Cerebellar cortex (tissue), 1 donor: Measurements from ENCODE around the gene SACS.

ENCODE experiments used
- DNase-seq: peaks from one replicate; pipeline ENCODE4 v3.0.0-alpha.2; 2015; ENCODE audit warnings: low spot score

Gene SACS

DNA sequence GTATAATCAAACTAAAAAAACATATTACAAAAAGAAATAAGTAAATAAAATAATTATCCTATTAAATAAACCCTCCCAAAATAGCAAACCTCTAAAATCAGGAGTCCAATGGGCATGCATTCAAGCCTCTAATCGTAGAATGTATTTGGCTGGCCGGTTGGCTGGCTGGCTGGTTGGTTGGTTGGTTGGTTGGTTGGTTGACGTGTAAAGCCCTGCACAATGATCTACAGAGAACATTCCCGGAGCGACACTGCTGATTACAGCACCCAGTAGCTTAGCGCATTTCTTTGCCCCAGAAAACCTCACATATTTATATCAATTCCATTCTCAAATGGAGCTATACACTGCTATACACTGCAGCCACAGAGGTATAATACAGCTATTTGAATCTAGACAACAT lies 65.6 kb downstream of the SACS start:
- no peak for DNase-seq

DNA sequence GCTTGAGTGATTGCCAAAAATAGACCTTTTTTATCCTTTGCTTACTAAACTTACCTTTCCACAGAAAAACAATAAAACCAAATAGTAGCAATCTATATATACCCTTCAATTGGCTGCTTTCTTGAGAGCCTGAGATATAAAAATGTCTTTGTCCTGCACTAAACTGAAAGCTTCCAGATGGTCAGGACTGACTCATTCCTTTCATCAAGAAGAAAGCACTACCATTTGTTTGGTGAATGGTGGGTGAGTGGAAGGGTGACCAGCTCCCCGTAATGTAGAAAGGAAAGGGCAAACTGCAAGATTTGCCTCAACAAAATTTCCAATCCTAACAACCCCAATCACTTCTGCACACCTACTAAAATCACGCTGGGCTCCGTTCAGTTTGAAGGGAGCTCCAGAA lies 67.8 kb downstream of the SACS start:
- DNase-seq, result no peak

DNA sequence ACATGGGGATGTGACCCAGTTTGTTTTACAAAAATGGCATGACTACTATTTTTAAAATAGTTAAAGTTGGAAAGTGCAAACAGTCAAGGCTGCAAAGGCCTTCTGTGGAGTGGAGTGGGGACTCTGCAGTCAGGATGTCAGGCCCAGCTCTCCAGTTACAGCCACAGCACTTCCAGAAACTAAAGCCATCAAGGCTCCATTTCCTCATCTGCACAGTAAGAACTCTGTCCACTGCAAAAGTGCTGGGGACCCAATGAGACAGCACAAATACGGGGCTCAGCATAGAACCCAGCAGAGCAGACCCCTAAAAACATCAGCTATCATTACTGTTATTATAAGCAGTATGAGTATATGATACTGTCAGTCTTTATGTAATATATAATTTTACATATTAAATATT lies 73.6 kb downstream of the SACS start:
- DNase-seq, result no peak

DNA sequence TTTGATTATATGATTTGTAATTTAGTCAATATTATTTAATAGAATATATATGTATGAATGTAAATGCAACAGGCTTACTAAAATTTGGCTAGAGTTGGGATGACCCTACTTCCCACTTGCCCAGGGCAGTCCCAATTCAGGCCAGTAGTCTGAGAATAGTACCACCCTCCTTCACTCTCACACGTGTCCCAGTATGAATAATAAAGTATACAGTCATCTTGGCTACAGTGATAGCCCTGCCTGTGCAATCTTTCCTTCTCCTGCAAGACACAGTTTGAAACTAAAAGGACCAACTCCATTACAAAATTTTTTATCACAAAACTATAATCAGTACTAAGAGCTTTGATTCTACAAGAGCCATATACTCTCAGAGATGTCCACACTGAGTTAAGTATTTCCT lies 76.2 kb downstream of the SACS start:
- no peak for DNase-seq

DNA sequence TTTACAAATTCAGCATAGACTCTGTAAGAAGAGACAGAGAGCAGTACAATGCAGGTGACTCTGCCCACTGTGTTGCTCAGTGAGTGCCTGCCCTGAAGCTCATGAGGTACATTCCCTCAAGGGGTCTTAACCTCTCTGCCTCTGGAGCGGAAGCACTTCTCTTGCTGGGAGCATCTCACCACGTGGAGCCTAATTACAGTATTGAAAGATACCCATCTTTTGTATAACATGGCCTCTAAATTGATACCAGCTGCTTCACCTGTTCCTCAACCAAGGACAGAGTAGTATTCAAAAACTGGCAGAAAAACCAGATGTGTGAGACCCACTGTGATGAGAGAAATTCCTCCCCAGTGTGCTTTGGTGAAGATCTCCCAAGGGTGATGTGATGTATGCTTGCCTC lies 77.1 kb downstream of the SACS start:
- no peak for DNase-seq

DNA sequence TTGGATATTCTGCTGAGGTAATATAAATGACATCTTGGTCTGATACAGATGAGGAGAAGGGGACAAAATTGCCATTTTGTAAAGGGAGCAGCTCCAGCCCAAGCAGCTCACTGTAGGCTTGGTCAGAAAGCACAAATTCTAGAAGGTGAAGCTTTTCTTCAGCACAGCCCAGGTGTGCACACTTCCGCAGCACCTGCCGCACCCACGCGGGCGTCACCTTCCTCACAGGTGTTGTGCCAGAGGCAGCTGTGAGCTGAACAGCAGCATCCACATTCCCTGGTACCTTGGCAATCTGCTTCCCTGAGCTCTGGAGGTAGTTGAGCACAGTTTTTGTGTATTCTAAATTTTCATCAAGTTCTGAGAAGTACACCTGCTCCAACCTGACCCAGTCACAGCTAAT lies 79.0 kb downstream of the SACS start:
- DNase-seq, result no peak

DNA sequence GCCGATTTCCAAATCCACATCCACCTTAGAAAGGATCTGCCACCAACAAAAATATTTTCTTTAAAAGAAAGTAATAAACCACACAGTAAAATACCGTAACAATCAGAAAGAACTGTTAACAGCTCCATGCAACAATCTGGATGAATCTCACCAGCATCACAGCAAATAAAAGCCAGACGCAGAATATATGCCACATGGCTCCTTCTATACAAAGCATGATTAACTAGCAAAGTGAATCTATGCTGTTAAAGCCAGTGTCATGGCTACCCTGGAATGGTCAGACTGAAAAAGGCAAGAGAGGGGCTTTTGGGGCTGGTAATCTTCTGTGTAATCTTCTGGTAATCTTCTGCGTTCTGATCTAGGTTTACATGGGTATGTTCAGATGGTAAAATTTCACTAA lies 81.3 kb downstream of the SACS start:
- DNase-seq, result no peak

DNA sequence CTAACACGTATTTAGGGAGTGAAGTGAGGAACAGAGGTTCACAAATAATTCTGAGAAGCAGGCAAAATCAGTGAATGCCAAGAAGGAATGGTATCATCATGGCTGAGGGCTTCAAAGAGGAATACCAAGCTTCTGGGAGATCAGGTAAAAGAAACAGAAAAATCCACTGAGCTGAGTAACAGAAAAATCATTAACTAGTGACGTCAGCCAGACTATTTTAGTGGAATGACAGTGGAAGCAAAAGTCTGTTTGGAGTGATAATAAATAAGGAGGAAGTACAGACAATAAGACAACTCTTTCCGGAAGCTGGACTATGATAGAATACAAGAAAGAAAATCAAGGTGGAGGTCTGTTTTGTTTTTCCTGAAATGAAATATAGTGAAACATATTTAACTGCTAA lies 83.5 kb downstream of the SACS start:
- DNase-seq, result no peak

DNA sequence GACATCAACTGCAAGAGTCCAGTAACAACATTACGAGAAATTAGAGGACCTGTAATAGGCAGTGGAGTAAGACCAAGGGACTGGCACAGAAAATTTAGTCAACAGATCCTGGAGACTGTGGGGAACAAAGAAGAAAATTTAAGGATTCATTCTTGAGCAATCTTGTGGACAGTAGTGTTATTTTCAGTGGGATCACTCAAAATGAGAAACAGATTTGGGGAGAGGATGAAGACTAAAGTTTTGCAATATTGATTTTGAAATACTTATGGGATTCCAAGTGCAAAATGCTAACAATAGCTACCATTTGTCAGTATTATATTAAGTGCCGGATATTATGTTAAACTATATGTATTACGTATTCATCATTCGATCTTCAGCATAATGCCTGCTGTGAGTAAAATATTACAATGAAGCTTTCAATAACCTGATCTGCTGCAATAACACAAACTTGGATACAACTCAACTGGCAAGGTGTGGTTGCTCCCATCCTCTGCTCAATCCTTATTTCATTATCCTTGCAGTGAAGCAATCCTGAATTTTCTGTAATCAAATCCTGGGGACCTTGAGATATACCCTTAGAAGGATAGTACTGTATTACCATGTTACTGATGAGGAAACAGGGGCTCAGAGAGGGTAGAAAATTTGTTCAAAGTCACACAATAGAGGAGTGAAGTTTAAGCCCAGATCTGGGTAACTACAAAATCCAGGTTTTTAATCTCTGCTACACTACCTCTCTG lies 84.2 kb downstream of the SACS start:
- DNase-seq, result no peak

DNA sequence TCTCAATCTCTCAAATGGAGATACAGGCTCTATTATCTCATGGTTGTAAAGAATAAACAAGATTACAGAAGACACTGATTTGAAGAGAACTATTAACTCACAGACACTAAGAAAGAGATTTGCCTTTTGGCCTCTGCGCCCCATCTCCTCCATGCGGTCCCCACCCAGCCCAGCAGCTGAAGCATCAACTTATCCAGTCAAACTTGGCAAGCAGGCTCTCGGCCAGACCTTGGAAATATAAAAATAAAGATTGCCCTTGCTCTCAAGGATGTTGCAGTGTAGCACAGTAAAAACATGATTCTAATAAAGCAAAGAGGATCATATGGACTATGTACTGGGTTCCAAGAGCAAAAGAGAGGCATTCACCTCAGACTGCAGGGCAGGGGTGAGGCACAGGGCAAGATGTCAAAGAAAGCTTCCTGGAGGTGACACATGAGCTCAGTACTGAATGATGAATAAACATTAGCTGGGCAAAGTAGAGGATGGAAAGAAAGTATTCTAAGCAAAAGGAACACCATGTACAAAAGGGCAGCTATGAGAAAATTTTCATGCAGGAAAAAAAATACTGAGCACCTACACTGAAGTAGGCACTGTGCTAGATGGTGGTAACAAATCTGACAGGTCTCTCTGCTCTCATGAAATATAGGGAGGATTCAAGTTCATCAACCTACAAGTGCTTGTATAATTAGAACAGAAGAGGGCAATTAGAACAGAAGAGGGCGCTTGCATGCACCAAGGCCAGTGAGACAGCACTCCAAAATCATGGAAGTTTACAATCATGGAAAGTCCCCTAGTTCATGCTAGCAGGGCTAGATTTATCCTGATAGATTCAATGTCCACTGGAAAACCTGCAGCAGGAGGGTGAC lies 85.0 kb downstream of the SACS start:
- no peak for DNase-seq

DNA sequence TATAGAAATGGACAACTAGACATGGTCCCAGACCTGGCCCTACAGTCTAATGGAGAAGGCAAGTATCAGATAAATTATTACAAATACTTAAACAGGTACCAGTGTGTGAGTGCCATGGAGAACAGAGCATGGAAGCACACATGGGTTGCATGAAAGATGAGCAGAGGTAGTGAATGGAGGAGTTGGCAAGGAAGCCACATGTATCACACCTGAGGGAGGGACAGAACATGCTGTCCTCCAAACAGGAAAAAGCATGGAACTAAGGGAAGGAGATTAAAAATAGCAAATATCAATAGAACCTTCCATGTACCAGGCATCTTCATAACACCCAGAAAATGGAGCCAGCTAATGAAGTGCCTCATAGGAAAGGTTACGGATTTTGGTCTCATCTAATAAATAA lies 85.9 kb downstream of the SACS start:
- no peak for DNase-seq

DNA sequence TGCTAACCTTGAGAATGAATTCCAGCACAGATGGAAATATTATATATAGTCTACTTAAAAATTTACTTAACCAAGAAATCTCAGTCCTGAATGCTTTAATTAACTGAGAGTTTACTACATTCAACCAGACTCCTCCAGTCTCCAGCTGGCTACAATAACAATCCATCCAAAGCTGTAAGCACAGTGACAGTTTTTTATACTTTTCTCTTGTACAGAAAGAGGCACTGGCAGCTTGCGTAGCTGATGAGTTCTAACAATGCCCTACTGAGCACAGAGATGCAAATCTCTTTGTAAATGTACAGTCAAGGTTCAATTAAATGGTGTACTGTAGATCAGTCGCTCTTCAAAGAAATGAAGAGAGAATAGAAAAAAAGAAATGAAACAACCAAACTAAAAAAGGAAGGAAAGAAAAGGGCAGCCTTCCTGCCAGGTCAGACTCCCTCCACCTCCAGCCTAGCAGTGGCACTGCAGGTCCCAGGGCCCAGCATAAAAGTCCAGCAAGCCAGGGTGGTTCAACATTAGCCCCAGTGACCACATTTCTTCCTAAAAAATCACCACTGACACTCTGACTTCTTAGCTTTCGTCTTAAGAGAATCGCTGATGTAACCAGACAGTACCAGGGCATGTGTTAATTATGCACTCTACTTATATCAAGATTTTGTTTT lies 88.4 kb downstream of the SACS start:
- DNase-seq, result no peak

DNA sequence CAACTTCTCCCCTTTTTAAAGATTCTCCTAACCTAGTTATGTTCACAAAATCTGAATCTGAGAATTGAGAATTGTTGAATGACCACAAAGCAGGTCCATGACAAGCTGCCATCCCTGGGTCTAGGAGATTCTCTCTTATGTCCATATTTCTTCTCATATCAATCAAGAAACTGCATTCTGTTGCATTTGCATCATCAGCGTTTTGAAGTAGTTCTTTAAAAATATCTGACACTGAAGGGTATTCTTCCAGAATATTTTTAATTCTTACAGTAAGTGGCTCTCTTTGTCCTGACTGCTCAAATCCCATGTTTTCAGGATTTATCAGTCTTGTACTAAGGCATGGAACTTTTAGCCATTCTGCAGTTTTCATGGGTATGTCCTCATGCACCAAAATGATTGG lies 94.3 kb downstream of the SACS start:
- DNase-seq, result no peak

DNA sequence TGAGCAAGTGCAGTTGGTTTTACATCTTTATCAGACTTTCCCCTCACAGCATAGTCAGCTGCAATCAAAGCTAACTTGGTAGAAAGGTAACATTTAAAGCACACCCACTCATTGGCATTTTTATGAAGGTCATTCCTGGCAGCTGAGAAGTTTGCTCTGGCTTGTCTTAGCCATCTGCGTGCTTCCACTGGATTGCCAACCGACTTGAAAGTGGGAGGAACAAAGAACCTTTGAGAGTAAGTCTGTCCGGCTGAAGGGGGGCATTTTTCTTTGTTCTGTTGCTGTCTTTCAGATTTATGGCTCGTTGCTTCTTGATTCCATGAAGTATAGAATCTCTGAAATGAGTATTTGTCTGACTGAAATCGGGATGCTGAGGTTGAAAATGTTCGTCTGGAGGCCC lies 103.1 kb downstream of the SACS start:
- no peak for DNase-seq

DNA sequence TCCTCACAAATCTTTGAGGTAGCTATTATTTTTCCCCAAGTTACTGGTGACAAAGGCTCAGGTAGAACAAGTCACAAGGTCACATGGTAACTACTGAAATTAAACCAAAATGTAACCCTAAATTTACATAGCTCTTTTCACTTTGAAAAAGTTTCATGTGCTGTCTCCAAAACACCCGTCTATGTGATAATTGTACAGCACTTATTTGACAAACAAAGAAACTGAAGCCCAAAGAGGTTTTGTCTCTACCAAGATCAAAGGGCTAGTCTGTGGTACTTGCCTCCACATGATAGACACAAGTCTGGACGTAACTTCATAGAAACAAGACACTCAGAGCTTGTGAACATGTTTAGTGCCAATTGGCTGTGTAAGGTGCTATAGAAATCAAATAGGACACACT lies 108.3 kb downstream of the SACS start:
- DNase-seq, result no peak

DNA sequence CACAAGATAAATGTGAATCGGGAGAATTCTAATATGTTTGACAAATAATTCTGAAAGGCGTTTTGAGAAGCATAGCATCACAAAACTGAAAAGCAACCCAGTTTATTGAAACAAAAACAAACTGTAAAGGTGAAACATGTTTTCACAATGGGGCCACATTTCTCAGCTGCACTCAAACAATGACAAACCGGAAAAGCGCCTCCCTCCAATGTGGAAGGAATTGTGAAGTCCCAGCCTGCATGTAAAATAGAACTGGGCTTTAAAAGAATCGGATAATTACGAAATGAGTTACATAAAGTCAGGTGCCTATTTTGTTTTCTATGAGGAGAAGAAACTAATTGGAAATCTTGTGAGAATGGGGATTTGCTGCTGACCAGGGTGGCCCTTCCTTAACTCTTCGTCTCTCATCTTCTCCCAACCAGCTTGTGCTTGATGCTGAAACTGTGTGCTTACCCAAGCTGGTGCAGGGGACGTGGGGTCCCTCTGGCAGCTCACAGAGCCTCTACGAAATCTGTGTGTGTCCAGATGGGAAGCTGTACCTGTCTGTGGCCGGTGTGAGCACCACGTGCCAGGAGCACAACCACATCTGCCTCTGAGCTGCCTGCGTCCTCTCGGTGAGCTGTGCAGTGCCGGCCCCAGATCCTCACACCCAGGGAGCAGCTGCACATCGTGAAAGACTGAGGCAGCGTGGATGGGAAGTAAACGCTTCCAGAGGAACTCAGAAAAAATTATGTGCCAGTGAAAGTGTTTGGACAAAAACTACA lies 109.4 kb downstream of the SACS start:
- DNase-seq, result no peak

DNA sequence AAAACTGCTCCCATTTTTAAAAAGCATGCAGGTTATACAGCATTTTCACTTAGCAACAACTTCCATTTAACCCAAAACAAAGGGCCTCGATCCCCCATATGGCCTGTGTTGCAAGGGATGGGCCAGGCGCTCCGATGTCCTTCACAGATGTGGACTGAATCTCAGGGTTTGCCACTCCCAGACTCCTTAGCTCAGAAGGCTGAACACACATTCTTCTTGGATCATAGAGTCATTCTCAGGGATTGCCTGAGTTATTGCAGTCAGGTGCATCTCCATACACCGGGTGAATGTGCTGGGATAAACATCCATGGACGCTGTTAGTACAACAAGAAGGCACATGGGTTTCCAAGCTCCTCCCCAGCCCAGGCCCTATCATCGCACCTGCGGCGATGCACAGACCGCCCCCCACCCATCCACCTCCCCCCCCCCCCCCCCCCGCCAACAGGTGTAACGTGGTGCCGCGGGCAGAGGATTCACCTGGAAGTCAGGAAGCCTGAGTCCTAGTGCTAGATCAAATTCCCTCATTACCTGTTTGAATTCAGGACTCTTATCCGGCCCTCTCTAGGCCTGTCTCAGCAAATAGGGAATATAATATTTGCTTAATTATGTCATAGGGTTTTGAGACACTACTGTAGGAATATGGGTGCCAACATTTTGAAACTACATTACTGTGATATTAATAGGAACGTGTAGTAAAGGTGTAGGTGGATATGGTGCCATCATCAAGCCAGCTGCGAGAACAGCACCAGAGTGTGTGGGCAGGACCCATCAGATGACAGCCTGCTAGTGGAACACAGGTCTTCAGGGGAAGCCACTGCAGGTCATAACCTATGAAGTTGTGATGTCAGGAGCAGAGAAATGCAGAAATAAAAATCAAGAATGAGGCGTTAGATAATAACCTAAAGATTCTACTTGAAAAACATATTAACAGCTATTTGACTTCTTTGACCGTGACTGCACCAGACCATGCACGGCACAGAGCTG lies 110.9 kb downstream of the SACS start:
- no peak for DNase-seq

DNA sequence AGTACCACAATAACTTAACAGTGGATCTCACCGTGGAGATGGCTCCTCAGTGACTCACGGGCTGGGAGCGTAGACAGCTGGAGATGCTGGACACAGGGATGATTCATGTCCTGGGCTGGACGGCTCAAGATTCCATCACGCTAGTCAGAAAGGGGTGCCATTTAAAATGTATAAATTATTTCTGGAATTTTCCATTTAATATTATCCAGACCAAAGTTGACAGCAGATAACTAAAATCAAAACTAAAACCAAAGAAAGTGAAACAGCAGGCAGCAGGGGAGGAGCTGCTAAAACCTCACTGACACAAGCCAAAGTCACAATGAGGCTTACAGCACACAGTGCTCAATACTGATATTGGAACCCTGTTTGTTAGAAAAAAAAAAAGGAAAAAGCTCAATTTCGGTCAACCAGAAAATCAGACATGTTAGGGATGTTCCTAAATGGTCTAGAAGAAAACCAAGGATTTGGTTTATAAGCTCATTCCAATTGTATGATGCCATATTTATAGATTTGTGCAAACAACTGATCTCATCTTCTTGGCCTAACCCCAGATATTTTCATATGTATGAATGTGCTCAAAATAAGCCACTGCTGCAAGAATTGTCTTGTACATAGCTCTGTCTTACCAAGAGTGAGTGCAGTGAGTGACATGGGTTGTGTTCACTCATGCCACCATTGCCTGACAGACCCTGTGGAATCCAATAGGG lies 111.8 kb downstream of the SACS start:
- no peak for DNase-seq

DNA sequence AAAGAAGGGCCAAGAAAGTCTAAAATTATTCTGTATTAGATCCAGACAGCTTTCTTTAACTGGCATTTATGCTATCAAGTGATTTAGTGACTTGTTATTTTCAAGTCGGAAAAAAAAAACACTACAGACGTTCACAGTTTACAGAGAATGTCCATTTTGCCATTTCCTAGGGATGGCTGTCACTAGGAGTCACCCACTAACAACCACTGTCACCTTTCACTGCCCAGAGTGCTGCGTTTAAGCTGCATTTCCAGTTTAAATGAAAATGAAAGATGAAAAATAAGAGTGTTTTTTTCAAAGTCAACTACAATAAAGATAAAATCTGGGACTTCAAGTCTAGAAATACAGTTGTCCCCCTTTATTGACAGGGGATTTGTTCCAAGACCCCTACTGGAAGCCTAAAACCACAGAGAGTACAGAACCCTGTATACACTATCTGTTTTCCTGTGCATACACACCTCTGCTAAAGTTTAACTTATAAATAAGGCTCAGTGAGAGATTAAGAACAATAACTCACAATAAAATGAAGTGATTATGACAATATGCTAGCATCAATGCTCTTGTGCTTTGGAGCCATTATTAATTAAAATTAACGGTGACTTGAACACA lies 112.5 kb downstream of the SACS start:
- no peak for DNase-seq

DNA sequence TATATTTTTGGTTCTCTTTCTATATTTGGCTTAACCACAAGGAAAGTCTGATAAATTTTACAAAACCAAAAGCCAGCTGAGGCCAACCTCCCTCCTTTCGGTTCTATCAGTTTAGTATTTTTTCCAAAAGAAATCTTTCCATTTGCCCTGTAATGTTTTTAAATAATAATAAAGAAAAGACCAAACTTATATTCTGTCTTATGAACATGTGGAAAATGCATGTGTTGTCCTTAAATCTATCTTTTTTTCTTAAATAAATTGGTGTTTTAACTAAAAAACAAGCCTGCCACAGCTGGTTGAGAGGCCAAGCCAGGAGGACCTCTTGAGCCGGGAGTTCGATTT lies 113.6 kb downstream of the SACS start:
- DNase-seq, result no peak
